B cell (primary cell): ENCODE results near the gene BEND3. TPM values are rescaled to one million over a fixed set of nuclear protein-coding genes. Genes with fewer than 3 reads are reported as not detected.
"Not testable (repeated sequence)": the region's sequence is repeated elsewhere in the genome, so short reads cannot be mapped to it uniquely, and the experiment has no call there.

Experiments used
- ATAC-seq: fragments of 200-7000 bp; cut with Tn5 transposase; one replicate; pipeline ENCODE4 v1.10.0; 2021; ENCODE audit warnings: low read depth, mild to moderate bottlenecking, moderate number of reproducible peaks, moderate library complexity
- CTCF ChIA-PET: fragments of 350-600 bp; sonication (Branson Sonifier 250); formaldehyde crosslinking; loops from one replicate; lab custom pipeline; 2021; ENCODE audit warnings: antibody characterized with exemption, inconsistent platforms; lab: Charles Lee
- POLR2A ChIA-PET: fragments of 350-600 bp; sonication (Branson Sonifier 250); formaldehyde crosslinking; loops from one replicate; lab custom pipeline; 2021; ENCODE audit warnings: antibody characterized with exemption; lab: Charles Lee
- DNase-seq: peaks from one replicate; pipeline ENCODE4 v3.0.0; 2013
- H2AFZ ChIP-seq: 2 replicates; pipeline ENCODE4 v1.6.1; 2012; ENCODE audit warnings: mild to moderate bottlenecking, low read depth, low read length; ENCODE audit not compliant: insufficient read depth, poor library complexity, severe bottlenecking
- H3K27ac ChIP-seq, 2 donors: 1 replicate in 1 of 2; 2 replicates in 1 of 2; pipeline ENCODE4 v1.5.1; 2012 to 2013; ENCODE audit warnings: low read length in 2 of 2, mild to moderate bottlenecking in 2 of 2, moderate library complexity in 1 of 2
- H3K27me3 ChIP-seq, 4 experiments: fragments of 200-600 bp in 1 of 4; sonication (generic) in 1 of 4; replicated peaks in 1 of 4; 1 replicate in 2 of 4; 2 replicates in 2 of 4; pipeline versions ENCODE4 v1.6.1 to v1.7.0; 2013 to 2016; ENCODE audit warnings: low read length in 3 of 4, mild to moderate bottlenecking in 2 of 4, mixed read lengths in 1 of 4, moderate library complexity in 1 of 4; ENCODE audit not compliant: insufficient read depth in 4 of 4, control insufficient read depth in 3 of 4; ENCODE audit errors: control extremely low read depth in 1 of 4
- H3K36me3 ChIP-seq, 2 experiments: replicated peaks in 1 of 2; 1 replicate in 1 of 2; 2 replicates in 1 of 2; pipeline versions ENCODE4 v1.6.1 to v1.7.1; 2013; ENCODE audit warnings: low read length in 1 of 2; ENCODE audit not compliant: insufficient read depth in 2 of 2, control insufficient read depth in 1 of 2; ENCODE audit errors: control extremely low read depth in 1 of 2, extremely low read depth in 1 of 2
- H3K4me1 ChIP-seq, 2 donors: fragments of 200-600 bp in 1 of 2; sonication (generic) in 1 of 2; 1 replicate in 1 of 2; 2 replicates in 1 of 2; pipeline versions ENCODE4 v1.5.1 to v1.6.1; 2013 to 2017; ENCODE audit warnings: low read length in 2 of 2; ENCODE audit not compliant: control insufficient read depth in 2 of 2, insufficient read depth in 2 of 2
- H3K4me2 ChIP-seq: replicated peaks from 2 replicates; pipeline ENCODE3; 2012; ENCODE audit warnings: mild to moderate bottlenecking, low read depth, low read length; ENCODE audit not compliant: poor library complexity, severe bottlenecking
- H3K4me3 ChIP-seq, 5 experiments: fragments of 200-600 bp in 1 of 5; sonication (generic) in 1 of 5; 1 replicate in 3 of 5; 2 replicates in 2 of 5; pipeline versions ENCODE4 v1.5.1 to v1.7.0; 2011 to 2016; ENCODE audit warnings: low read length in 4 of 5, mild to moderate bottlenecking in 4 of 5, low read depth in 2 of 5, control low read depth in 1 of 5, moderate library complexity in 1 of 5; ENCODE audit not compliant: insufficient read depth in 1 of 5; ENCODE audit errors: control extremely low read depth in 1 of 5, extremely low read depth in 1 of 5
- H3K79me2 ChIP-seq: fragments of 200-600 bp; sonication (generic); one replicate; pipeline ENCODE4 v1.6.0; 2016; ENCODE audit warnings: low read length; ENCODE audit not compliant: control insufficient read depth, insufficient read depth
- H3K9ac ChIP-seq: fragments of 200-600 bp; sonication (generic); 2 replicates; pipeline ENCODE4 v1.6.1; 2017; ENCODE audit warnings: mild to moderate bottlenecking, low read length, moderate library complexity
- H3K9me3 ChIP-seq, 3 donors: one replicate each; pipeline versions ENCODE4 v1.6.1 to v1.7.1; 2013; ENCODE audit warnings: low read length in 2 of 3; ENCODE audit not compliant: control insufficient read depth in 2 of 3, insufficient read depth in 1 of 3; ENCODE audit errors: control extremely low read depth in 1 of 3
- H4K20me1 ChIP-seq: 2 replicates; pipeline ENCODE4 v1.6.0; 2012; ENCODE audit warnings: mild to moderate bottlenecking, low read length; ENCODE audit not compliant: insufficient read depth, control insufficient read depth, poor library complexity, severe bottlenecking
- H3K27ac Mint-ChIP-seq: one replicate; pipeline ENCODE4 v1.8.0; 2021; ENCODE audit warnings: mixed read lengths
- H3K27me3 Mint-ChIP-seq: one replicate; pipeline ENCODE4 v1.8.0; 2021; ENCODE audit warnings: mixed read lengths
- H3K4me1 Mint-ChIP-seq: one replicate; pipeline ENCODE4 v1.8.0; 2021; ENCODE audit warnings: mixed read lengths
- H3K4me3 Mint-ChIP-seq: one replicate; pipeline ENCODE4 v1.8.0; 2021; ENCODE audit warnings: mixed read lengths
- H3K9me3 Mint-ChIP-seq: one replicate; pipeline ENCODE4 v1.8.0; 2022; ENCODE audit warnings: mixed read lengths; ENCODE audit not compliant: insufficient read depth
- EZH2 ChIP-seq: IDR thresholded peaks from 2 replicates; pipeline ENCODE4 v1.6.1; 2012; ENCODE audit warnings: borderline replicate concordance, low read depth, mild to moderate bottlenecking, moderate library complexity, low read length; ENCODE audit not compliant: insufficient read depth, poor library complexity, severe bottlenecking
- WGBS: methylation state at CpG from one replicate; pipeline ENCODE4 v1.1.5; 2013; ENCODE audit warnings: missing lambda C conversion rate; ENCODE audit not compliant: insufficient coverage; 5-methylcytosine and 5-hydroxymethylcytosine counted together
- intact Hi-C: fragments of 100-400 bp; cut with micrococcal nuclease; formaldehyde crosslinking; loops from one replicate; pipeline ENCODE4 v1.10.0; 2022
- polyA plus RNA-seq: library from polyadenylated mRNA; depleted of rRNA; stranded (reverse); fragments of >200 nt; gene quantifications from 2 replicates; pipeline ENCODE4 v1.2.3, GENCODE V29; 2012
- total RNA-seq, 2 donors: library from RNA; stranded (reverse); fragments of 120-200 nt in 1 of 2; gene quantifications; 1 replicate in 1 of 2; 2 replicates in 1 of 2; pipeline versions ENCODE4 v1.2.3 to v1.2.4, GENCODE V29; 2013 to 2022
- TF ChIP-seq, protein P1 (sequence below): fragments of 200-600 bp; IDR thresholded peaks from one replicate; pipeline ENCODE4 v1.8.0; 2022; ENCODE audit warnings: antibody characterized with exemption, mild to moderate bottlenecking

Gene BEND3
- total and polyA plus RNA-seq, 2 donors (not counting 1 experiment from before 2014, with no cell fraction given) = 0.78 to 2.0 TPM

DNA sequence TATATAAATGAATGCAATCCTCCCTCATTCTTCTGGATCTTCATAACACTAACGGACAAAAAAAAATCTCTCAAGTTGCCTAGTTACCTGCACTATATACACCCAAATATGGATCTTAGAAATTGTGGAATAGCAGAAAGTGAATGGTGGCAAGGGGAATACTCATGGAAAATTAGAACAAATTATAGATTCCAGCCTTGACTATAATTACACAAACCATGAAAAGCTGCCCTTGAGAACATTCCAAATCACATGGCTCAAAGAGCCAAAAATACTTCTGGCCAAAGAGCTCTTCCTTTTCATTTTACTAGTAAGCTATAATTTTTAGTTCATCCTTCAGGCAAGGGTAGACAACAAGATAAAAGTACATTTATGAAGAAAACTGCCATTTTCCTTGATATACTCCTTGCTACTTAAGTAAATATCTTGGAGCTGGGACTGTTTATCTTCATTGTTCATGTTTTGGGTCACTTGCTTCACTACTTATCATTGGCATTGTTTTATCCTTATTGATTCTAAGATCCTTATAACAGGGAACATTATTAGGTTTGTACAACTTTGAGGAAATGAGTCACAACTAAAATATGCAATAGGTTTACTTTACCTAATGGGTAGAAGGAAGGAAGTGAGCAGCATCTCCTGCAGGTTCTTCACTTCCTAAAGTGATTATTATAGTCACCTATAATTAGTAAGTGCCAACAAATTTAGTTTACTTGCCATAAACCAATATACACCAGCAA, 93.7 kb downstream of the BEND3 start:
- Mint-ChIP-seq H3K4me1 (peaks cover 10% of the 10 kb centered on the region), H3K27me3 (no peaks in the 10 kb centered on the region), H3K9me3 (no peaks in the 10 kb centered on the region), H3K4me3 (no peak overlapping the region), H3K27ac (peak overlapping the region; percentile 2)
- H4K20me1 ChIP-seq = no peaks in the 10 kb centered on the region
- intact Hi-C loops = no loop called here
- DNase-seq (no peak), ATAC-seq (no peak)
- peaks cover 0 to 8% of the 10 kb centered on the region in 2 donors for H3K4me1 ChIP-seq
- peak overlapping the region in 1 of 2 donors; percentile 4 for H3K27ac ChIP-seq
- H3K4me2 ChIP-seq = peak overlapping the region; percentile 12
- no peaks in the 10 kb centered on the region for H3K36me3 ChIP-seq
- H2AFZ ChIP-seq = peak overlapping the region; percentile 54
- H3K79me2 ChIP-seq = no peaks in the 10 kb centered on the region
- ChIA-PET POLR2A (no interaction called here), CTCF (interaction anchor here (1.1 to 2.3 kb wide), 2 partner anchors 92 to 576 kb away, joined by 3 to 6 read pairs; no protein-coding TSS in a partner anchor)
- no peaks in the 10 kb centered on the region for H3K27me3 ChIP-seq
- no CpG with 5 or more reads among the region's 1 CpG for WGBS
- no peak overlapping the region for H3K4me3 ChIP-seq
- no peak overlapping the region for H3K9ac ChIP-seq
- no peak for TF ChIP-seq EZH2
- no peaks in the 10 kb centered on the region for H3K9me3 ChIP-seq

DNA sequence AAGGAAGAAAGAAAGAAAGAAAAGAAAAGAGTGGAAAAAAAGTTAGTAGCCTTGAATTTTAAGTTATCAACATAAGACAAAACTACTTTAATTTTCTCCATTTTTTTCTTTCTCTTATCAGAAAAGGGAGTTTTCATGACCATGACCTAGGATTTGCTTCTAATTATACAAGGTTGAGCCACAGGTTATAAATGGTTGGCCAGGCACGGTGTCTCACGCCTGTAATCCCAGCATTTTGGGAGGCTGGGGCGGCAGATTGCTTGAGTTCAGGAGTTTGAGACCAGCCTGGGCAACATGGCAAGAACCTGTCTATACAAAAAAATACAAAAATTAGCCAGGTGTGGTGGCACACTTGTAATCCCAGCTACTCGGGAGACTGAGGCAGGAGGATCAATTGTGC, 95.1 kb downstream of the BEND3 start:
- WGBS = 92% methylated on average over 4 of the region's 4 CpGs
- intact Hi-C loops = no loop called here
- no peaks in the 10 kb centered on the region for H3K27me3 ChIP-seq

DNA sequence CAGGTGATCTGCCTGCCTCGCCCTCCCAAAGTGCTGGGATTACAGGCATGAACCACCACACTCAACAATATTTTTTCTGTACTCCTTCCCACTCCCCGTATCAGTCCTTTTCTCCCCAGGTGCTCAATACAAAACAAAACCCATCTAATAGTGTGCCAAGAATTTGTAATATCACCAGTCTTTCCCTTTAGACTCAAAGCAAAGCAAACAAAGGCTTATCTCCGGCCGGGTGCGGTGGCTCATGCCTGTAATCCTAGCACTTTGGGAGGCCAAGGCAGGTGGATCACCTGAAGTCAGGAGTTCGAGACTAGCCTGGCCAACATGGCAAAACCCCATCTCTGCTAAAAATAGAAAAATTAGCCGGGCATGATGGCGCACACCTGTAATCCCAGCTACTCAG, 95.7 kb downstream of the BEND3 start:
- H3K36me3 ChIP-seq, H3K27ac Mint-ChIP-seq, POLR2A ChIA-PET, H3K27me3 ChIP-seq, H2AFZ ChIP-seq, H4K20me1 ChIP-seq, H3K27me3 Mint-ChIP-seq, H3K79me2 ChIP-seq, H3K4me3 ChIP-seq, CTCF ChIA-PET, H3K4me2 ChIP-seq, H3K4me3 Mint-ChIP-seq, H3K9me3 ChIP-seq, DNase-seq, H3K9ac ChIP-seq, H3K4me1 ChIP-seq, H3K27ac ChIP-seq, H3K4me1 Mint-ChIP-seq, ATAC-seq, H3K9me3 Mint-ChIP-seq, intact Hi-C loops: not testable (repeated sequence)
- 94% methylated on average over 5 of the region's 8 CpGs for WGBS

More for the DNA sequence above, 95.1 kb downstream of the BEND3 start:
- H4K20me1 ChIP-seq = no peaks in the 10 kb centered on the region
- Mint-ChIP-seq H3K4me1 (peaks cover 10% of the 10 kb centered on the region), H3K27me3 (no peaks in the 10 kb centered on the region), H3K27ac (no peak overlapping the region), H3K4me3 (no peak overlapping the region), H3K9me3 (no peaks in the 10 kb centered on the region)
- peaks cover 0 to 8% of the 10 kb centered on the region in 2 donors for H3K4me1 ChIP-seq
- H2AFZ ChIP-seq = no peak overlapping the region
- CTCF ChIA-PET = no interaction called here
- DNase-seq (no peak), ATAC-seq (no peak)
- H3K9me3 ChIP-seq = no peaks in the 10 kb centered on the region
- no peak overlapping the region for H3K4me2 ChIP-seq
- POLR2A ChIA-PET = no interaction called here
- no peak overlapping the region for H3K4me3 ChIP-seq
- TF ChIP-seq EZH2 = no peak
- TF ChIP-seq, protein P1, sequence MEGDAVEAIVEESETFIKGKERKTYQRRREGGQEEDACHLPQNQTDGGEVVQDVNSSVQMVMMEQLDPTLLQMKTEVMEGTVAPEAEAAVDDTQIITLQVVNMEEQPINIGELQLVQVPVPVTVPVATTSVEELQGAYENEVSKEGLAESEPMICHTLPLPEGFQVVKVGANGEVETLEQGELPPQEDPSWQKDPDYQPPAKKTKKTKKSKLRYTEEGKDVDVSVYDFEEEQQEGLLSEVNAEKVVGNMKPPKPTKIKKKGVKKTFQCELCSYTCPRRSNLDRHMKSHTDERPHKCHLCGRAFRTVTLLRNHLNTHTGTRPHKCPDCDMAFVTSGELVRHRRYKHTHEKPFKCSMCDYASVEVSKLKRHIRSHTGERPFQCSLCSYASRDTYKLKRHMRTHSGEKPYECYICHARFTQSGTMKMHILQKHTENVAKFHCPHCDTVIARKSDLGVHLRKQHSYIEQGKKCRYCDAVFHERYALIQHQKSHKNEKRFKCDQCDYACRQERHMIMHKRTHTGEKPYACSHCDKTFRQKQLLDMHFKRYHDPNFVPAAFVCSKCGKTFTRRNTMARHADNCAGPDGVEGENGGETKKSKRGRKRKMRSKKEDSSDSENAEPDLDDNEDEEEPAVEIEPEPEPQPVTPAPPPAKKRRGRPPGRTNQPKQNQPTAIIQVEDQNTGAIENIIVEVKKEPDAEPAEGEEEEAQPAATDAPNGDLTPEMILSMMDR = no peak
- H3K36me3 ChIP-seq = no peaks in the 10 kb centered on the region
- no peak overlapping the region for H3K9ac ChIP-seq
- H3K79me2 ChIP-seq = no peaks in the 10 kb centered on the region
- no peak overlapping the region for H3K27ac ChIP-seq
